HL-60/S4 treated with phorbol 12-myristate 13-acetate at 8.2 ng/mL for 4 days and 3 days (cell line): Measurements from ENCODE around the gene USP2.

Source experiments
- in situ Hi-C: fragments of 300-500 bp; cut with MboI; formaldehyde crosslinking; loops from 2 replicates; pipeline ENCODE4 v1.15.0; 2022; ENCODE audit warnings: low sequenced_read_pairs

USP2 gene, protein sequence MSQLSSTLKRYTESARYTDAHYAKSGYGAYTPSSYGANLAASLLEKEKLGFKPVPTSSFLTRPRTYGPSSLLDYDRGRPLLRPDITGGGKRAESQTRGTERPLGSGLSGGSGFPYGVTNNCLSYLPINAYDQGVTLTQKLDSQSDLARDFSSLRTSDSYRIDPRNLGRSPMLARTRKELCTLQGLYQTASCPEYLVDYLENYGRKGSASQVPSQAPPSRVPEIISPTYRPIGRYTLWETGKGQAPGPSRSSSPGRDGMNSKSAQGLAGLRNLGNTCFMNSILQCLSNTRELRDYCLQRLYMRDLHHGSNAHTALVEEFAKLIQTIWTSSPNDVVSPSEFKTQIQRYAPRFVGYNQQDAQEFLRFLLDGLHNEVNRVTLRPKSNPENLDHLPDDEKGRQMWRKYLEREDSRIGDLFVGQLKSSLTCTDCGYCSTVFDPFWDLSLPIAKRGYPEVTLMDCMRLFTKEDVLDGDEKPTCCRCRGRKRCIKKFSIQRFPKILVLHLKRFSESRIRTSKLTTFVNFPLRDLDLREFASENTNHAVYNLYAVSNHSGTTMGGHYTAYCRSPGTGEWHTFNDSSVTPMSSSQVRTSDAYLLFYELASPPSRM

DNA sequence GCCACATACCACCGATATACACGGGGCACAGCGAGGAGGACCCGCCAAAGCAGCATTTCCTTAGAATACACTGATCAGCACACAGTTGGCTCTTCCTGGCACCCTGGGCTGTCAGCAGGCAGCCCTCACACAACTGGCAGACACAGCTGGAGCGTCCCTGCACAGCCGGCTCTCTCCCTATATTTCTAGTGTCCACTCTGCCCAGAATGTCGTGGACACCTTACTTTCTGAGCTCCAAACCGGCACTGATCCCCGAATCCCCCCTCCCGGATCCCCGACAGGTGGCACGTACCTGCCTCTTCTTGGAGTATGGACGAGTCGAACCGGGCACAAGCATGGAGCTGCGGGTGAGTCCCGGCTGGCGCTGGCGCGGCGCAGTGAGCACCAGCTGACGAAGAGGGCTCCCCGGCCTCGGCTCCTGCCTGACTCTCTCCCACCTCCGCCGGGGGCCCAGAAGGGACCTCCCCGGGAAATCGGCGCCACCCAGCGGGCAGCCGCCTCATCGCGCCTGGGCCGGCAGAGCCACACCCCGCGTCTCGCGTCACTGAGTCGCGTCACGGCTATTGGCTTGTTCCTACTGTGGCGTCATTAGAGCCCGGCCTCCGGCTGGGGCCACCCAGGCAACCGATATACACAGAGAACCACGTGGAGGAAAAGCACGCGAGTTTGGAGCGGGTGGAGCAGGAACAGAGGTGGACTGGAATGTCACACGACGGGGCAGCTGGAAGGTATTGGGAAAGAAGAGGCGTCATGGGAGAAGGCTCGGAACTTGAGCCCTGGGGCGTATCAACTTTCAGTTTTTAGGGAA, at the start of gene USP2:
TSS of gene USP2 (minus strand) at position 510 of the 808 bp plus-strand sequence. CDS start 8,210 bp downstream, outside the sequence.
- in situ Hi-C loops: no loop called here

DNA sequence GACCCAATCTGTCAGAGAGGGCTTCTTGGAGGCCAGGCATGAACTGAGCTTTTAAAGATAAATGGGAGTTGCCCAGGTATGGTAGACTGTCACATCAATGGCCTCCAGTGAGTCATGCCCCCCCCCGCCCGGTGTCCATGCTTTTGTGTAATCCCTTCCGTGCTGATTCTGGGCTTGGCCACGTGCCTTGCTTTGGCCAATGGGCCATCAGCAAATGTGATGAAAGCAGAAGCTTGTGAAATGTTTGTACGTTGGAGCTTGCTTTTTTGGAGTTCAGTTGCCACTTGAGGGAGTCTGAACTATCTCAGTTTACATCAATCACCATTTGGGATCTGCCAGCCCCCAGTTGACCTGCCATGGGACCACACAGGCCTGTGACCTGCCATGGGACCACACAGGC, 45.8 kb upstream of the USP2 start:
- in situ Hi-C loops: no loop called here

DNA sequence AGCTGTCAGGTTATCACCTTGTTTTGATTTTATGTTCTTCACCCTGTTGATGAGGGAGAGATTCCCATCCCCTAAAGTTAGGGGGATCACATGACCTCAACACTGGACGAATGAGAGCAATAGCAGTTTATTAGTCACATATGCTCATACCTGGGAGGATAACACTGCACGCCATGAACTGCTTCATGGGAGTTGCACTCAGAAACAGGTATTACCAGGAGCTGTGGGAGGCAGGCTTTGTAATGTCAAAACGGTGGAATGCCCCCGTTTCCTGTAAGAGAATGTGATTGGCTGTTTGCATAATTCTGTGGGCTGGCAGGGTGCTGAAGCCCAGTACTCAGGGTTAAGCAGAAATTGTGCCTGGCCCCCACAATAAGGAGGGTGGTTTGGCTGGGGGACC, 44.7 kb upstream of the USP2 start:
- in situ Hi-C loops: no loop called here

DNA sequence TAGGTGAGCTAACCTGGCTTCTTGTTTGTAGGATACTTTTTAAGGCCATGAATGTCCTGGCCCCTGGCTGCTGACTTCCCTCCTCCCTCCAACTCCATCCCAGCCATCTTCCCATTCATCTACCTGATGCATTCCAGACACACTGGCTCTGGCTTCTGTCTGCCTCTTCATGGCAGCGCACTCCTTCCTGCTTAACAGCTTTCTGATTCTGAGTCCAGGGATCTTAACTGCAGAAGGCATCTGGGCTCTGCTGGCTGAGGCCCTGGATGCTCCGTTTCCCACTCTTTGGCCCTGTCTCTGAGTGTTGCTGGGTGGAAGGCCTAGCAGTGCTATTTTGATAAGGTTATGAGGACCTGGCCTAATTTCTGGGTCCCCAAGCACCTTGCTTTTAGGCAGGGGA, 43.3 kb upstream of the USP2 start:
- in situ Hi-C loops: no loop called here

DNA sequence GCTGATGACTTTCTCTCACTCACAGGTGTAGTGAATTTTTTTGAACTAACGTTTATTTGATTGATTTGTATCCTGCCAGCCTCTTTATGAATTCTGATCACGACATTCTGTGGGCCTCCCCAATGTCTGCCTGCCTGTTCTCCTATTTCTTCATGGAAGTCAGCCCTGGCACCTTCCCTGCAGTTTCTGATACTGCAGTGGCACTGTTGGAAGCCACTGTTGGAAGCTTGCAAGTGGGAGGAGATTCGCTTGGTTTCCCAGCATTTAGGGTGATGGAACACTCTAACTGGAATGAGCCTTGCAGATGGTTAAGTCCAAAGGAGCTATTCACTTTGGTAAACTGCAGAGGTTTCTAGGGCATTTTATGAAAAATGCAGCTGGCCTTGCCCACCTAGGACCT, 42.8 kb upstream of the USP2 start:
- in situ Hi-C loops: no loop called here

DNA sequence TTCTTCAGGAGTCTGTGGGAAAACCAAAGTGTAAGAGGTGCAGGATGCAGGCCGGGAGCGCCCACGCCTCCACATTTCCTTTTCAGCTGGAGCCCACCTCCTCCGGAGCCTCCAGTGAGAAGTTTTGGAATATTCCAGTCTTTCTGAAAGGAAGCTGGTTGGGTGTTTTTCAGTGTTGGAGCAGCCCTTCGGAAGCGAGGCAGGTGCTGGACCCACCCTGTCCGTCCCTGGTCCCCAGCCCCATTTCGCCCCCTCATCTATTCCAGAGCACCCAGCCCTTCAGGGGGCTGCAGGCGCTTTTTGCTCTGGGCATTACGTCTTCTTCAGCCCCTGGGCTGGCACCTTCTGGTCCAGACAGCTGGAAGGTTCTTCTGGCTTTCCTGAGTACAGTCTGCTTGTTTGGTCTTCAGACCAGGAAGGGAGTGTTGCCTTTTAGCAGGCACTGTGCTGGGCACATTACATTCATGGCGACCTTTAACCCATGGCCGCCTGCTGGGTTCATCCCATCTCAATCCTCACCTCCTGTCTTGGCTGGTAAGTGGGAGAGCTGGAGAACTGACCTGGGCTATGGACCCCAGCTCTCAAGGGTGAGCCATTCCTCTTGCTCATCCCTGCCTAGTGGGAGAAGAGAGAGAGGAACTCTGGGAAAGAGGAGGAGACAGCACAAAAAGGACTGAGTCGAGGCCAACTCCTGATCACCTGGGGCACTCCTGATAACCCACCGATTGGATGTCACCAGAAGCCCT, 42.2 kb upstream of the USP2 start:
- in situ Hi-C loops: no loop called here

DNA sequence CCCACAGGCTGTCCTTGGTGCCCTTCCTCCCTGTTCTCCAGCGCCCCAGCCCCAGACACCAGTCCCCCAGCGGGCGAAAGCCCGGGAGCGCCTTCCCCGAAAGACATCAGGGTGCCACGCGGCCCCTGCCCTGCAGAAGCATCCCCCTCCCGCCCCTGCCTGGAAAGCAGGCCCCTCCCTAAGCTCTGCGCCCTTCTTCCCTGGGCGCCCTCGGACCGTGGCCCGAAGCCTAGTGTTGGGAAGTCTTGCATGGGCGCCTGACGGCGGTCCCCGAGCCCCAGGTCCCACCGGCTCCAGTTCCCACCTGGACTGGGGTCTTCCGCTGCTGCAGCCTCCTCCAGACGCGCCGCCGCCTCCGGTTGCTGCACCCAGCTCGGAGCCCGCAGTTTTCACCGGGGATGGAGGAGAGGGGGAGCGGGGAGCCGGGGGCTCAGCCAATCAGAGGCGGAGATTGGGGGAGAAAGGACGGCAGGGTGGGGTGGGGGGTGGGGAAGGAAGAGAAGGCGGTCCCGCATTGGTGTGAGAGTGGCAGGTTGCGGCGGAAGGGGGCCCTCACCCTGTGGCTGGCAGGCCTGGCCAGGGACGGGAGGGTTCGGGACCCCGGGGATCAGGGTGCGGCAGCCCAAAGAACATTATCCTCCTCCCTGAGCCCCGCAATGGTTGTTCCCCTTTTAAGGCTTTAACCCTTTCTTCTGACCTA, 41.5 kb upstream of the USP2 start, which contains the start of gene THY1:
TSS of gene THY1 (minus strand) at position 364 of the 700 bp plus-strand sequence. CDS start 2,267 bp downstream, outside the sequence.
- in situ Hi-C loops: no loop called here

DNA sequence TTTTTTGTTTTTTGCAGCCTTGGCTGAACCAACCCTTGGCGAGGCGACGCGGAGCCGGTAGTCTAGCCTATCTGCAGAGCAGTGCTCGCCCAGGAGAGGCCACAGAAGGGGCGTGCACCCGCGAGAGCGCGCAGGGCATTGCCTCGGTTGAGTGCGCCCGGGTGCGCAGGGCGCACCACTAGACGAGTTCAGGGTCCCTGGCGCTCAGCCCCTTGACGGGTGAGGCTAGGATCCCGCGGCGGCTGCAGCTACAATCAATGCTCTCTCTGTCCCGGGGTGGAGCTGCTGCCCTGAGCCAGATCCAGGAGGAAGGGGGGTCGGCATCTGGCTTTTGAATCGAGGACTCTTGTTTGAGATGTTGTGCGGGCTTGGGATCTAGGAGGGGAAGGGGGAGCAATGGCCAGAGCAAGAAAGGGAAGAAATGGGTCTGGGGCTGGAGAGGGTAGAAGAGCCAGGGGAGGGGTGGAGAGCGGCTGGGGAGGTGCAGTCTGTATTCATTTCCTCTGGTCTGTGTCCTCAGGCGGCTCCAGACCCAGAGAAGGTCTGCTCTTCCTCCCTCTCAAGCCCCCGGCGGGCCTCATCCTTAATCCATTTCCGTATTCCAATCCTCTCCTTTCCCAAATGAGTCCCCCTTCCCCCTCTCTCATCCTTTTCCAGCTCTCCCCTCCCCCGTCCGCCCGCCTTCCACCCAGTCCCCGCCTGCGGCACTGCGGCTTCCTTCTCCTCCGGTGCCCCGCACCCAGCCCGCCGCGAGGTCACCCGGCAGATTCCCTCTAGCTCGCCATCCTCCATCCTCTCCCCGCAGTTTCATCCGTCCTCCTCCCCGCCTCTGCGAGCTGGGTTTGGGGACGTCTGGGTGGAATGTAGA, 40.7 kb upstream of the USP2 start:
- in situ Hi-C loops: no loop called here

DNA sequence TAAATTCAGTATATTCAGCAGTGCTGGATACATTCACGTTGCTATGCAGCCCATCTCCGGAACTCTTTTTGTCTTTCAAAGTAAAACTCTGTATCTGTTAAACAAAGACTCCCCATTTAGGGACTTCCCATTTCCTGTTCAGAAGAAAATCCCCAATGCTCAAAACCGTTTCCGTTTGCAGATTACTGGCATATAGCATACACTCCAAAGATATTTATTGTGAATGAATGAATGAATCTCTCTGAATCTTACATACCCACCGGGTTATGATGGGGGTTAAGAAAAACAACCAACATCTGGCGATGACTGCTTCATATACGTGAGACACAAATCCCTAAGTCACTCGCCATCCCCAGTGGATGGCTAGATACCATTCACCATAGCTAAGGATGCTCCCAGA, 39.9 kb upstream of the USP2 start:
- in situ Hi-C loops: no loop called here

DNA sequence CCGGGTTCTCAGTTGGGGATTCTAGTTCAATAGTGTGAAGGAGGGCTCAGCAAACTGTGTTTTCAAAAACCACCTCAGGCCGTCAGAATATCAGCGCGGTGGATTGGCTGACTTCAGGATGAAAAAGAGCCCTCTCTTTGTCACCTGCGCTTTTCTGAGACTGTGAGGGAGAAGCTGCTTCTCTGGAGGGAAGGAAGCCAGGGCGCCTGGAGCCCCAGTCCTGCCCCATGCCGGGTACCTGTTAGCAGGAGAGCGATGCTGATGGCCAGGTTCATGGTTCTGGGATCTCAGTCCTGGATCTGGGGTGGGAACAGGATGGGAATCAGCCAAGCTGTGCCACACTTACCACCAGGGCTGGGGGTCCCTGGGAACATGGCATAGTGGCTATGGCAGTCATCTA, 39.1 kb upstream of the USP2 start:
- in situ Hi-C loops: no loop called here

DNA sequence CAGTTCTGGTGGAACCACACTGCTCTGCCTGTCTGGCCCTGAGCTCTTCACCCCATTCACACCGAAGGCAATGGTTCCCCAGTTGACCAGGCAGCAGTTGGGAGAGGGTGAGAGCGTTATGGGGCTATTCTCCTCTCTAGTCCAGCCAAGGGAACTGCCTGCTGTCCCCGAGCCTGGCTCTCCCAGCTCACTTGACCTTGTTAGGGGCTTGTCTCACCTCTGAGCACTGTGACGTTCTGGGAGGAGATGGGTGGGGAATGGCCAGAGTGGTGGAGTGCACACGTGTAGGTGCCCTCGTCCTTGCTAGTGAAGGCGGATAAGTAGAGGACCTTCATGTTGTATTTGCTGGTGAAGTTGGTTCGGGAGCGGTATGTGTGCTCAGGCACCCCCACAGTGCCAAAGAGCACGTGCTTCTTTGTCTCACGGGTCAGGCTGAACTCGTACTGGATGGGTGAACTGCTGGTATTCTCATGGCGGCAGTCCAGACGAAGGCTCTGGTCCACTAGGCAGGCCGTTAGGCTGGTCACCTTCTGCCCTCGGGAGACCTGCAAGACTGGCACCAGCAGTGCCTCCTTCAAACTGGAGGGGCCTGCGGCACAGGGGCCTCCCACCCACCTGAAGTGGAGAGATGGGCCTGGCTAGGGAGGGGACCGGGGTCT, 38.5 kb upstream of the USP2 start:
- in situ Hi-C loops: no loop called here

DNA sequence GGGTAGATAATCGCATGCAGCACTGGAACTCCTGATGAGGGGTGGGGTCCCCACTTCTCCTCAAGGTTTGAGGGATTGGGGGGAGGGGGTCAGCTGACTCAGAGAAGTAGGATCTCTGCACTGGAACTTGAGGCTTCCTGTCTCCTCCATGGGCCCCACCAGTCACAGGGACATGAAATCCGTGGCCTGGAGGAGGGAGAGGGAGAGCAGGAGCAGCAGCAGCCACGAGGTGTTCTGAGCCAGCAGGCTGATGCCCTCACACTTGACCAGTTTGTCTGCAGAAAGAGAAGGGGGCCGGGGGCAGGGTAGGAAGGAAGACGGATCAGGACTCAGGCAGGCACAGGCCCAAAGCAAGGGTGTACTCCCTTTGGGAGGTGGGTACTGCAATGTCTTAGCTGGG, 37.8 kb upstream of the USP2 start:
- in situ Hi-C loops: no loop called here

DNA sequence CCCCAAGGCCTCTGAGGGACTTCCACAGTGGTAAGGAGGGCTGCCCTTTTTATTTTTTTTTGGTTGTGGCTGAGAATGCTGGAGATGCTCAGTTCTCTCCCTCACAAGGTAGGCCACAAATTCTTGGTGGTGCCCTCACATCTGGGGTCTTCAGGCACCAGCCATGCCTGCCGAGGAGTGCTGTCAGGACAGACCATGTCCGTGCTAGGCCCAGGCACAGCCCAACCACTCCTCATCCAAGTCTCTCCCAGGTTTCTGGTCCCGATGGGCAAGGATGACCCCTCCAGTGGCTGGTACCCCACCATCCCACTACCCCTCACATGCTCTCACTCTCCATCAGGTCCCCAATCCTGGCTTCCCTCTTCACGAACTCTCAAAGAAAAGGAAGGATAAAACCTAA, 37.3 kb upstream of the USP2 start:
- in situ Hi-C loops: no loop called here

DNA sequence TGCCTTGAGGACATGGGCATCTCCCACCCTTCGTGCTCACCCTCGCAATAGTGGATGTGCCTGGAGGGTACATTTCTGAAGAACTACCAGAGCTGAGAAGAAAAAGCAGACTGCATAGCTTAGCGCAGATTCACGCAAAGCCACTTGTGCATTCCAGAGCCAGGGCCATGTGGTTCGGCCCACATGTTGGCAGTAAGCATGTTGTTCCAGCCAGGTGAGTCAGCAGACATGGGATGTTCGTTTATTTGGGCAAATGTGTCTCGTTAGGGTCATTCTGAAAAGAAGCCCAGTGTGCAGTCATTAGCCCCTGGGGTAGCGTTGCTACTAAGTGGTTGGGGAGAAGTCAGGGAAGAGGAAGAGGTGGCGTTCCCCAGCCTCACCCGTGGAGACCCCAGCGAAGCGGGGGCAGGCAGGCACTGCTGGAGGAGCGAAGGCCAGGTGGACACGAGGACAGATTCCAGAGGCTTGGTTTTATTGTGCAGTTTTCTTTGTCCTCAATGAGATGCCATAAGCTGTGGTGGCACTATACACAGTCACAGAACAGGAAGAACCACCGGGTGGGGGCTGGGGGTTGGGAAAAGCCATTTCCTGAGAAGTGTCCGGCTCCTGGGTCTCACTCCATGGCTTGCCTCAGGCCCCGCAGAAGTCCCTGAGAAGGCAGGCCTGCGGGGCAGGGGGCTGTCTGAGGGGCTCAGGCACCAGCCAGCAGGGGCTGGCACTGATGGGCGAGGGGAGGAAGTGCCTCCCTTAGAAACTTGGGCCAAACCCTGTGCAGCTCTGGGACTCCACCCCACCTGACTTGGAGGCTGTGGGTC, 36.4 kb upstream of the USP2 start:
- in situ Hi-C loops: no loop called here

DNA sequence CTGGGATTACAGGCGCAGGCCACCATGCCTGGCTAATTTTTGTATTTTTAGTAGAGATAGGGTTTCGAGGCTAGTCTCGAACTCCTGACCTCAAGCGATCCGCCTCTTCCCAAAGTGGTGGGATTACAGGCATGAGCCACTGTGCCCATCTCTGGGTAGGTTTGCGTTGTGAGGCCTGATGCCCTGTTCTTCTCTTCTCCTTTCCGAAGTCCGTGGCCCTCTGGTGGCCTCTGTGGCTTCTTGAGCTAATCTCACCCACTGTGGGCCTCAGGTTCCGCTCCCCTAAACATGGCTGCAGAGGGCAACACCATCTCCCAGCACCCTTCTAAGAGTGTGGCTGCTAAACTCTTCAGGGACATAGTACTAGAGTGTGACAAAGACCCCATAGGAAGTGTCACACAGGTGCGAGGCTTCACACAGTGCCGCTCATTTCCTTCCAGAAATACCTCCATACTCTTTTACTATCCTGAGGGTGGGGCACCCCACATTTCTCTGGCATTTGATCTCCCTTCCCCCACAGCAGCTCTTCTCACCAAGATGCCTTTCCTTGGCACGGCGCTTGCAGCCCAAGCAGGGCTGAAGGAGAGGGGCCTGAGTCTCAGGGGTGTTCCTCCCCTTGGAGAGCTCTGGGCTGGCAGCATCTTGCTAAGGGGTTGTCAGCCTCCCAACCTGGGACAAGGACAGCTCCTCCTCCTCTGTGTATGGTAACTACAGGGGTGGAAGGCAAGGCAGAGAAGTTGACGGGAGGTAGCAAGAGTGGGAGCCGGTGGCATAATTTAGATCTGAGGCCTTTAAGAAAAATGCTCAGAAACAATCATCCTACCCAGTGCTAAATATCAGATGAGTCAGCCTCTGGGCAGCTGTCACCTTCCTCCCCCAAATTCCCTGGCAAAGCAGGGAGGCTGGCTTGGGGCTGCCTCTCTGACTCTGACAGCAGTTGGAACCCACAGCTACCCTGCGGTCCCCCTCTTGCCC, 35.4 kb upstream of the USP2 start:
- in situ Hi-C loops: no loop called here

DNA sequence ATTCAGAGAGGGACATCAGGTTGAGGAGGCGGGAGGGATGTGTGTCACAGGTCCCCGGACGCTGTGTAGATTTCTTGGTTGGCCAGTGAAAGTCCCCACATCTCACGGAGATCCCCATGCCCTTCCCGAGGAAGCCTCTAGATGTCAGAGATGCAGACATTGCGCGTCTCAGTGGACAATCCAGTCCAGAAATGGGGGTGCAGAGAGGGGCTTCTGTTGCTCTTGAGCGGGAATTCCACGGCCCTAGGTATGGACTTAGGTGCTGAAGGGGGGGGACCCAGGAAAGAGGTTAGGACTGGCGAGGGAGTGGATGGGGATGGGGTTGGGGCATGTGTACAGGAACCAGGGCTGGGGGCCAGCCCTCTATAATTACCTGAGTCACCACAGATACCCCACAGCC, 34.5 kb upstream of the USP2 start:
- in situ Hi-C loops: no loop called here

DNA sequence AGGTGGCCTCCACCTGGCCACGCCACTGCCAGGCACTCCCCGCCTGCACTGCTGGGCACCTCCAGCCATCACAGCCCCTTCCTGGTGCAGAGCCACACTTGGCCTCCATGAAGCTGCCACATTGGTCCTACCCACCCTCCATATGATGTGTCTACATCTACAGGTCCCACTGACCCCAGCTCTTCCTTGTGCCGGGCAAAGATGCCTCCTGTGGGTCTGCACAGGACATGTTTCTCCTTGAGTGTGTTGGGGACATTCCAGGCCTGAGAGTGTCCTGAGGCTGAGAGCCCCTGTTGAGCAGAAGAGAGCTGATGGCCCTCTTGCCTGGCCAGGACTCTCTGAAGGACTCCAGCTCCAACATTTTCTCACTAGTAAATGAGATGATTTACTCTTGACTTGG, 34.0 kb upstream of the USP2 start:
- in situ Hi-C loops: no loop called here
